NCI-H748 (cell line): ENCODE data around the gene CD72.

ENCODE experiments used
- DNase-seq: peaks from one replicate; lab custom pipeline; 2025; ENCODE audit not compliant: unreplicated experiment; lab: John Stamatoyannopoulos, UW

The CD72 gene

GRCh38 chr9:35618325-35618727 is at the start of gene CD72:
Gene CD72 (minus strand): TSS chr9:35618413. CDS start chr9:35618303, 110 bp downstream.
- no peak for DNase-seq

GRCh38 chr9:35667939-35668338 is 49.7 kb upstream of the CD72 start:
- no peak for DNase-seq

- no peak for DNase-seq
Observed at GRCh38 chr9:35666549-35666948, 48.3 kb upstream of the CD72 start.

- no peak for DNase-seq
Observed at GRCh38 chr9:35666045-35666444, 47.8 kb upstream of the CD72 start.

- DNase-seq, result no peak
Observed at GRCh38 chr9:35665471-35665818, 47.2 kb upstream of the CD72 start.

GRCh38 chr9:35664531-35665470 is 46.6 kb upstream of the CD72 start, which contains the start of gene ARHGEF39:
Gene ARHGEF39 (minus strand): TSS chr9:35665195. CDS start chr9:35665169, 26 bp downstream.
- DNase-seq, result peak; percentile 93

- DNase-seq, result no peak
Observed at GRCh38 chr9:35662437-35662836, 44.2 kb upstream of the CD72 start.

- no peak for DNase-seq
Observed at GRCh38 chr9:35661756-35662350, 43.6 kb upstream of the CD72 start.

GRCh38 chr9:35660966-35661415 is 42.8 kb upstream of the CD72 start:
- no peak for DNase-seq

GRCh38 chr9:35659340-35659739 is 41.1 kb upstream of the CD72 start:
- no peak for DNase-seq

GRCh38 chr9:35658968-35659220 is 40.7 kb upstream of the CD72 start:
- DNase-seq, result peak; percentile 66

- peak; percentile 90 for DNase-seq
Observed at GRCh38 chr9:35658137-35658967, 40.1 kb upstream of the CD72 start, which contains the start of gene CCDC107. Gene CCDC107 (plus strand): TSS chr9:35658292. CDS start chr9:35658380, 88 bp downstream.

GRCh38 chr9:35657546-35658136 is 39.4 kb upstream of the CD72 start, which contains the start of gene RMRP:
Gene RMRP (minus strand): TSS chr9:35658019.
- DNase-seq, result peak; percentile 100

- DNase-seq, result peak; percentile 80
Observed at GRCh38 chr9:35656831-35657545, 38.8 kb upstream of the CD72 start.

GRCh38 chr9:35656348-35656747 is 38.1 kb upstream of the CD72 start:
- DNase-seq, result peak; percentile 24

- DNase-seq, result no peak
Observed at GRCh38 chr9:35653611-35654010, 35.4 kb upstream of the CD72 start.

GRCh38 chr9:35652829-35653209 is 34.6 kb upstream of the CD72 start:
- DNase-seq, result no peak

GRCh38 chr9:35651956-35652828 is 34.0 kb upstream of the CD72 start:
- peak; percentile 8 for DNase-seq
